ENCODE results near the gene MARCHF4.

Gene MARCHF4

DNA sequence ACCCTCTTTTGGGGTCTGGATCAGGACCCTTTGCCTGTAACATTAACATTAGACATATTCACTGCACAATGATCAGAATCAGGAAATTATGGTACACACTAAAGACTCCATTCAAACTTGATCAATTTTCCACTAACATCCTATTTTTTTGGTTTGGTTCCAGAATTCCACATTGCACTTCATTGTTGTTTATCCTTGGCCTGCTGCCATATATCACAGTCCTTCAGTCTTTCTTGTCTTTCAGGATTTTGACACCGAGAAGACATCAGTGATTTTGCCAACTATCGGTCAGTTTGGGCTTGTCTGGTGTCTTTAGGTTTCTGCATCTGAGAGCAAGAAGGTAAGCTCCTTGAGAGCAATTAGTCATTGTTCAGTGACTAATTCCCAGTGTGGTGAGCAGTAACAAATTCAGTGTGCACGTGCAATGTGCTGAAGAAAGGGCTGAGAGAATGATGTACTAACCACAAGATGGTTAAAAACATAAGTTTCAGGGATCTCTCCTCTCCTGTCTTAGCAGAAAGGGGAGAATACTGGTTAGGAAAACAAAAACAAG is 23.5 kb downstream of the MARCHF4 start:
- no peak for DNase-seq

DNA sequence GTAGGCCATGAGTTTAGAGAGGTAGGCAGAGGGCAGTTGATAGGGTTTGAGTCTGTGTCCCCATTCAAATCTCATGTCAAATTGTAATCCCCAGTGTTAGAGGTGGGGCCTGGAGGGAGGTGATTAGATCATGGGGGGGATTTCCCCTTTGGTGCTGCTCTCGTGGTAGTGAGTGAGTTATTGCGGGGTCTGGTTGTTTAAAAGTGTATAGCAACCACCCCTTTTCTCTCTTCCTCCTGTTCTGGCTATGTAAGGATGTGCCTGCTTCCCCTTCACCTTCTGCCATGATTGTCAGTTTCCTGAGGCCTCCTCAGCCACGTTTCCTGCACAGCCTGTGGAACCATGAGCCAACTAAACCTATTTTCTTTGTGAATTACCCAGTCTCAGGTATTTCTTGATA is 25.5 kb downstream of the MARCHF4 start:
- DNase-seq, result no peak

DNA sequence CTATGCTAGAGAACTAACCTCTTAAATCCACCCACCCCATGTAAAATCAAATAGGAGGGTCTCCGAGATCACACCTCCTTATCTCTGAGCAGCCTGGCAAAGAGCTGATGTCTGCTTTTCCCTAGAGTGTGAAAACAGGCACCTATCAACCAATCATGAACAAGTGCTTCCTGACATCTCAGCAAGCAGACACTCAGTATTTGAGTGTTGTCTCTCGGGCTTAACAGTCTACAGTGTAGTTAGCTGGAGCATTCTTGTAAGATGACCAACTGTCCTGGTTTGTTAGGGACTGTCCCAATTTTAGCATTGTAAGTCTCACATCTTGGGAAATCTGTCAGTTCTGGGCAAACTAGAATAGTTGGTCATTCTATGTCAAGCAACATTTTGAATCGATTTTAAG is 26.4 kb downstream of the MARCHF4 start:
- no peak for DNase-seq

DNA sequence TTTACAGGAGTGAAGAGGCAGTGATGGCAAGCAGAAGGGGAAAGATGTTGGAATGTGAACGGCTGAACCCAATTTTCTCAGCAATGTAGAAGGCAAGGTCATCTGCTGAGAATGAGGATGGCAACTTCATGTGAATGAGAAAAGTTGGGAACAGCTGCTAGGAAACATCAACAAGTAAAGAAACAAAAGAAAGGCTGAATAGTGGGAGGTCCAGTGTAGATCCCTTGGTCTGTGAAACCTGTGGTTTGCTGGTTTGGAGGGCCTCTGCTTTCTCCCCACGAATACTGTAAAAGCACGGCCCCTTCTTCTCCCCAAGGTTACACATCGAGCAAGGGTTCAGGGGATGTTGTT is 27.4 kb downstream of the MARCHF4 start:
- DNase-seq, result no peak

DNA sequence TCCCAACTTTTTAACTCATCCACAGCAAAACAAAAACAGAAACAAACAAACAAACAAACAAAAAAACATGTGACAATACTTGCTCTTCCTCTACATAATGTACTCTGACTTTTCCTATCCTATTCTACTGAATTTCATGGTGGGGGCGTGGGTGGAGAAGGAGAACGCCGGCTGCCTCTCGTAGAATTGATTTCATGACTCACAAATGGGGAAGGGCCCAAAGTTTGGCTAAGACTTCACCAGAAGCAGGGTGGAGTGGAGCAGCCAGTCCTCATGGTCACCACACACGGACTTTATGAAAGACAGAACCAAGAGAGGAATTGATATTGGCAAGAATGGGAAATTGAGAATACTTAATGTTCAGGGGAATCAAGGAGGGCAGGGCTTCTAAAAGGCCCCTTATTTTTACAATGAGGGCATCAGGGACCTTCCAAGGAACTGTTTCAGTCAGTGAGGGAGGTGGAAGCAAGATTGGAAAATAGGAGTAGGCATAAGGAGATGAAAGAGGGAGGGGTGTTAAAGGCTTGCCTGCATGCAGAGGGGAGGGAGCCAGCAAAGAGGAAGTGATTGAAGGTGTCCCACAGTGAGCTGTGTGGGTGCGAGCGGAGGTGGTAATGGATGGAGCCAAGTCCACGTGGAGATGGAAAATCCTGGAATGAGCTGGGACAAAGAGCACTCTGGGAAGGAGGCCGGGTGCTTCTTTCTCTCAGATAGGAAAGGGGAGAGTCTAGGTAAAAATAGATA is 27.9 kb downstream of the MARCHF4 start:
- no peak for DNase-seq

DNA sequence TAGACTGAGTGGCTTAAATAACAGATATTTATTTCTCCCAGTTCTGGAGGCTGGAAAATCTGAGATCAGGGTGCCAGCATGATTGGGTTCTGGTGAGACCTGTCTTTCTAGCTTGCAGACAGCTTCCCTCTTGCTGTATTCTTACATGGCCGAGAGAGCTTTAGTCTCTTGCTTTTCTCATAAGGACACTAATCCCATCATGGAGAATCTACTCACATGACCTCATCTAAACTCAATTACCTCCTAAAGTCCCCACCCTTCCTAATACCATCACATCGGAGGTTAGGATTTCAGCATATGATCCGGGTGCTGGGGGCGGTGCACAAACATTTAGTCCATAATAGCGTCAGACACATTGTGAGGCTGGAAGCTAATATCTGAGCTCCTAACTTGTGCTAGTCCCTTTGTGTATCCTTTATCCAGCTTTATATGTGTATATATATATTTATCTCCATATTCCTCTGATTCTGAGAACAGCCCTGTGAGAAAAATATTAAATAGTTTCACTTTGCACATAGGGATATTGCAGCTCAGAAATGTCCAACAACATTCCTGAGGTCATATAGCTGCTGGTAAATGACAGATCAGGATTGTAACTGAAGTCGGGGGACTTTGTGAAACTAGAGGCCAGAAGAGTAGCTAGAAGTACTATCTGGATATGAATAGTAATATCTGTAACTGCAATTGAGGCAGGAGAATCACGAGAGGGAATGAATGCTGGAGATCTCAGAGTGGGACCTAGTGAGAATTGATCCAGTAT is 28.9 kb downstream of the MARCHF4 start:
- DNase-seq, result no peak

DNA sequence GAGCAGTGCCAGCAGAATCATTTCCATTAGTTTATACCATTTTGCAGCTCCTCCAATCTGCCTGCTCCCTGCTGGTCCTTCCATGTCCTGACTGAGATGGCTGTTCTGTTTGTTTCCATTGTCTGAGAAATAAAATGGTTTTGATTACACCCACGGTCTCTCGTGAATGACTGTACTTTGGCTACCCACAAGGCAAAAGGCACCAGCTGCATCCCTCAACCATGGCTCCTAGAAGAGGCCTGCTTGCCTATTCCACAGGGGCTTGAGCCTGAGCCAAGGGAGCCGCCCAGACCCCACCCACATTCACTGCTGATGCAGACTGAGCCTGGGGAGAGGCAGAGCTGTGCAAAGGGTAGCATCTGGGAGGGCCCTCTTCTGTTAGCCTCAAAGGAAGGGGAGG is 31.2 kb downstream of the MARCHF4 start:
- no peak for DNase-seq

DNA sequence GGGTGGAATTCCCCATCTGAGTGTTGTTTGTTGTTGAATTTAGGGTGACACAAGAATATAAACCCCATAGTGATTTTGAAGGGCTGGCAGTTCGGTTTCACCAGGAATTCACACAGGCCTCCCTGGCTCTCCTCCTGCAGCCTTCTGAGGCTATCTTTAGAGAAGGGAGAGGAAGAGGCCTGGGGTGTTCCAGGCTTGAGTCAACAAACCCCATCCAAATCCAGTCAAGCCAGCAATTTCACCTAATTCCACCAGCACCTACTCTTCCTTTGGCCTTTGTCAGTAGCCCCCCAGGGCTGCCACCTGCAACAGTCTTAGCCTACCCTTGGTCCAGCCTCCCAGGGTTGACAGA is 32.0 kb downstream of the MARCHF4 start:
- no peak for DNase-seq

DNA sequence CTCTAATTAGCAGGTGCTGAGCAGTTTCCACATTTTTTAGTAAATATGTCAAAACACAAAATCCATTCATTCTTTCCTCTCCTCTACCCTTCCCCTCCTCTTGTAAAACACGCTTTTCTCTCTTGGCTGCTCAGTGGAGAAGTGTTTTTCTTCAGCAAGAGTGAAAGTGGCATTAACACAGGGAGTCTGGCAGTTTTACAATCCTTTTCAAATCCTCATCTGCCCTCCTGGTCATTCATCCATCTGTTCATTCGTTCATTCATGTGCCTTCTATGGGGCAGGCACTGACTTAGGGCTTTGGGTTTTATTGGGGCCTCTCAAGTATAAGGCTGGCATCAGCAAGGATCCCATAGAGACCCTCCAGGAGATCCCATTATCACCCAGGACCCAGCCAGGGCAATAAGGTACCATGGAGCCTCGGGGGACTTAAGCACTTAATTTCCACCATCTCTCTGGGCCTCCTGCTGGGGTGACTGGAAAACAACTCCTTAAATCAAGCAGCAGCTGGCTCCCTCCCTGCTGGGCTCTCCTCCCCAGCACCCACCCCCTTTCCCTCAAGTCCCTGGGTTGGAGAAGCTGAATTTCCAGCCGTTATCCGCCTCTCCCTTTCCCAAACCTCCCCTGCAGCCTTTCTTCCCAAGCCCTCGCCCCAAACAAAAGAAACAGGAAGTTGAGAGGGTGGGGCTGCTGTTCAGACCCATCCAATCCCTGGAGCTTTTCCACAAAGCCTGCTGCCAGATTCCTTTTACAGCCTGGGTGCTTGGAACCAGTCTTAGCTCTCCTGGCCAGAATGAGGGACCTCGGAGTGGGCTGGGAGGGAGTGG is 32.6 kb downstream of the MARCHF4 start:
- DNase-seq, result peak; percentile 47

DNA sequence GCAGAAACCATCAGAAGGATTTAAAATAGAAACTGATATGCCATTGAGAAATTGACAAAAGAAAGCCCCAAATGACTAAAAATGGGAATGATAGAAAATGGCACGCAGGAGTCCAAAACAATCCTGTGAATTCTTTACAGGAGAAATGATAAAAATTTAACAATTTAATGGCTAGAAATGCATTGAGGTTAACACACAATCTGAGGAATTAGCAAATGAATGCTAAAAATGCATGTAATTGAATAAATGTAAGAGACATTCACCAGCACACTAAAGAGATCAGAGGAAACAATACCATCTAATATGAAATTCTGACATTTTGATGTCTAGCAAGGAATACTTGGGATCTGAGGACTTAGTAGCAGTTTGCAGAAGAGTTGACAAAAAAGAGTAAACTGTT is 37.0 kb downstream of the MARCHF4 start:
- no peak for DNase-seq

DNA sequence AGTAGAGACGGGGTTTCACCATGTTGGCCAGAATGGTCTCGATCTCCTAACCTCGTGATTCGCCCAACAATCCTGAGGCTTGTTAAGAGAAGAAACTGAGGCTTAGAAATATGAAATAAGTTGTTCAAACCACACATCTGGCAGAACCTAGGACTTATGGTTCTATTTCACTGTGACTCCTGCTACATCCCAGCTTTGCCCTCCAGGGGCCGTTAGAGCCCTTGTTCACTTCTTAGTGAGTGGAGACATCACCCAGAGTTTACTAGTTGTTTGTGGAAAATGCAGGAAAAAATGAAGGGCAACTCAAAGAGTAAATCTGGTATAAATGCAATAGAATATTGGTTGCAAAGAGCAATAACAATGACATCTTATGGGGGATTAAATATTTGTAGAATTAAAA is 43.9 kb downstream of the MARCHF4 start:
- DNase-seq, result no peak

DNA sequence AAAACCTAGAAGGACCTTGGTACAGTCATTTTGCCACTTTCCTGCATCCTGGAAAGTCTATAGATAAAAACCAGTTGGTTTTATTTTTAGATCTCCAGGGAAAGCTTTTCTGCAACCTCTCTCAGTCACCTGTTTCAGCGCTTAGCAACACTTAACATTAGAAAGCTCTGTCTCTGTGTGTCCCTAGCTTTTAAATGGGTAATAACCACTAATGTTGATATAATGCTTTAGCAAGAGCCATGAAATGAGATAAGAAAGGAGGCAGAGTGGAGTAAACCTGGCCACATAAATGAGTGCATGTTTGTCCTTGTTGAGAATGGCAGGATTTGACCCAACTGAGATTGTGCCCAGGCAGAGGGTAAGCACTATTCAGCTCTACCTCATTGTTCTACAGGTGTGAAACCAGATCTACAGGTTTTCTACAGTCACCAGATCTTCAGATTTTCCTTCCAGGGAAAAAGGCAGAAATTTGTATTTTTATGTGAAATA is 44.8 kb downstream of the MARCHF4 start:
- peak; percentile 27 for DNase-seq

All from NCI-H1436 (cell line).